HG02884 (cell line): ENCODE results near the gene FGFBP3.

ENCODE experiments used
- ATAC-seq: cut with Tn5 transposase; IDR thresholded peaks from one replicate; pipeline ENCODE4 v1.9.1; 2021; ENCODE audit warnings: mild to moderate bottlenecking, moderate library complexity; ENCODE audit not compliant: unreplicated experiment

FGFBP3 gene

GRCh38 chr10:91864099-91864498, 45.2 kb downstream of the FGFBP3 start:
- ATAC-seq: no peak

DNA sequence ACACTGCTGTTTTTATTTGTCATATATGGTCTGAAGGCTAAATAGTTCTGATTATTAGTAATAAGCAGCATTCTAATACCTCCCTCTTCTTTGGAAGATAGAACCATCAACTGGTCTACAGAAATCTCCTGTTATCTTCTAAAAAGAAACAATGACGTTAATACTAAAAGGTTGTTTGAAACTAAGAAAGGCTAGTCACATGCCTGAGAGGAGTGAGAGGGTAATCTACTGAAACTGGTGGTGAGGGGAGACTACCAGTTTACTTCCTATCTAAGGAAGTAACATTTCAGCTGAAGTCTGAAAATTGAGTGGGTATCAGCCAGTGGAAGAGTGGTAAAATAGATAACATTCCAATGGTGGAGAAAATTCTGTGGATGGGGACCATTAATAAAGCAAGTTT, 48.4 kb downstream of the FGFBP3 start:
- no peak for ATAC-seq

GRCh38 chr10:91856637-91857036, 52.6 kb downstream of the FGFBP3 start:
- ATAC-seq: no peak
